Tibial nerve (tissue), 4 donors: Measurements from ENCODE around the gene ARHGAP44. TPM values are rescaled to one million over a fixed set of nuclear protein-coding genes. Genes with fewer than 3 reads are reported as not detected.

Experiments
- DNase-seq, 2 donors: peaks; one replicate each; pipeline ENCODE4 v3.0.0-alpha.2; 2019; ENCODE audit warnings: low spot score in 2 of 2
- H3K27ac ChIP-seq, 4 donors: fragments of 200-600 bp; sonication (generic) in 3 of 4; one replicate each; pipeline ENCODE4 v1.5.1; 2017 to 2019; ENCODE audit warnings: mild to moderate bottlenecking in 1 of 4
- H3K27me3 ChIP-seq, 2 donors: fragments of 200-600 bp; sonication (generic) in 1 of 2; one replicate each; pipeline versions ENCODE4 v1.5.1 to v1.6.0; 2017 to 2019
- H3K36me3 ChIP-seq, 3 donors: fragments of 200-600 bp; sonication (generic); one replicate each; pipeline ENCODE4 v1.5.1; 2018 to 2019
- H3K4me1 ChIP-seq, 4 donors: fragments of 200-600 bp; sonication (generic) in 3 of 4; one replicate each; pipeline ENCODE4 v1.5.1; 2017 to 2019
- H3K4me3 ChIP-seq, 4 donors: fragments of 200-600 bp; sonication (generic) in 3 of 4; one replicate each; pipeline ENCODE4 v1.5.1; 2017 to 2019; ENCODE audit warnings: mild to moderate bottlenecking in 1 of 4, moderate library complexity in 1 of 4
- H3K9me3 ChIP-seq, 4 donors: fragments of 200-600 bp; sonication (generic) in 3 of 4; one replicate each; pipeline ENCODE4 v1.5.1; 2017 to 2019
- EP300 ChIP-seq, 2 donors: sonication (generic); formaldehyde crosslinking; IDR thresholded peaks; one replicate each; pipeline ENCODE4 v1.6.1; 2017; ENCODE audit warnings: antibody characterized with exemption in 2 of 2, mild to moderate bottlenecking in 1 of 2
- POLR2A ChIP-seq, 2 donors: fragments of 450-650 bp; IDR thresholded peaks; one replicate each; pipeline ENCODE4 v1.6.1; 2017; ENCODE audit warnings: antibody characterized with exemption in 2 of 2, mild to moderate bottlenecking in 2 of 2, moderate library complexity in 2 of 2
- WGBS, 2 donors: methylation state at CpG; one replicate each; pipeline ENCODE4 v1.1.5; 2018; 5-methylcytosine and 5-hydroxymethylcytosine counted together
- total RNA-seq, 4 donors: library from RNA; depleted of rRNA; stranded (reverse); fragments of >200 nt; gene quantifications; one replicate each; pipeline ENCODE4 v1.1.0, GENCODE V29; 2016
- TF ChIP-seq, protein P1 (sequence below), 5 experiments: fragments of 200-600 bp in 3 of 5; fragments of 450-650 bp in 2 of 5; sonication (generic) in 3 of 5; IDR thresholded peaks; one replicate each; pipeline ENCODE4 v1.5.1; 2016 to 2019; ENCODE audit warnings: antibody characterized with exemption in 5 of 5, mild to moderate bottlenecking in 3 of 5, moderate library complexity in 2 of 5

ARHGAP44 gene
- total RNA-seq, 4 donors from 2014 or later: 1.6 to 4.6 (median 2.7) TPM

DNA sequence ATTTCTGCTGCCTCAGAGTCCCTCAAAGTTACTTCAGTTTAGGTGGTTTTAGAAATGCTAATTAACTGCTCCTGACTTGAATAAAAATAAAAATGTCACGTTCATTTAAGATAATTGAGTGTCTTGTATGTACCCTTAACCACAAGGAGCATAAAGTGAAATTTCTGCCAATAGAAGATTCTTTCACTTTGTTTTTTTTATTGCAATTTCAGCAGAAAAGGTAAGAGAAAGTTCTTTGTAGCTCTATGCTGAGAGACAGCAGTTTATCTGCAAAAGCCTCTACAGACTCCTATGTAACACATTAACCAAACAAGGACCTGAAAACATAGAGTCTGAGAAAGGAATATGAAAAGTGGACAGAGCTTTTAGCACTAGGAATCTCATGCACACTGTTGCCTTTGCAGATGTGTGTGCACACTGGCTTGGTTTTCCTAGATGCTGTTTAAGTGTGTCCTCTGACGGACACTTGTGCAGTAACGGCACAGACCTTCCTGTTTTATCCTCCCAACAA lies 11.6 kb downstream of the ARHGAP44 start:
- Histone ChIP-seq H3K4me1 (no peaks in the 10 kb centered on the region), H3K27ac (no peak overlapping the region), H3K4me3 (no peak overlapping the region), H3K36me3 (no peaks in the 10 kb centered on the region), H3K9me3 (peaks cover 0 to 9% (median 1%) of the 10 kb centered on the region in 4 donors), H3K27me3 (no peaks in the 10 kb centered on the region)
- WGBS, 2 donors: 66% methylated on average over 3 of the region's 3 CpGs
- DNase-seq: no peak
- TF ChIP-seq, protein P1, sequence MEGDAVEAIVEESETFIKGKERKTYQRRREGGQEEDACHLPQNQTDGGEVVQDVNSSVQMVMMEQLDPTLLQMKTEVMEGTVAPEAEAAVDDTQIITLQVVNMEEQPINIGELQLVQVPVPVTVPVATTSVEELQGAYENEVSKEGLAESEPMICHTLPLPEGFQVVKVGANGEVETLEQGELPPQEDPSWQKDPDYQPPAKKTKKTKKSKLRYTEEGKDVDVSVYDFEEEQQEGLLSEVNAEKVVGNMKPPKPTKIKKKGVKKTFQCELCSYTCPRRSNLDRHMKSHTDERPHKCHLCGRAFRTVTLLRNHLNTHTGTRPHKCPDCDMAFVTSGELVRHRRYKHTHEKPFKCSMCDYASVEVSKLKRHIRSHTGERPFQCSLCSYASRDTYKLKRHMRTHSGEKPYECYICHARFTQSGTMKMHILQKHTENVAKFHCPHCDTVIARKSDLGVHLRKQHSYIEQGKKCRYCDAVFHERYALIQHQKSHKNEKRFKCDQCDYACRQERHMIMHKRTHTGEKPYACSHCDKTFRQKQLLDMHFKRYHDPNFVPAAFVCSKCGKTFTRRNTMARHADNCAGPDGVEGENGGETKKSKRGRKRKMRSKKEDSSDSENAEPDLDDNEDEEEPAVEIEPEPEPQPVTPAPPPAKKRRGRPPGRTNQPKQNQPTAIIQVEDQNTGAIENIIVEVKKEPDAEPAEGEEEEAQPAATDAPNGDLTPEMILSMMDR (IDR thresholded peaks at IDR 0.05): no peak
- TF ChIP-seq POLR2A (IDR thresholded peaks at IDR 0.05) (no peak), EP300 (IDR thresholded peaks at IDR 0.05) (no peak)

DNA sequence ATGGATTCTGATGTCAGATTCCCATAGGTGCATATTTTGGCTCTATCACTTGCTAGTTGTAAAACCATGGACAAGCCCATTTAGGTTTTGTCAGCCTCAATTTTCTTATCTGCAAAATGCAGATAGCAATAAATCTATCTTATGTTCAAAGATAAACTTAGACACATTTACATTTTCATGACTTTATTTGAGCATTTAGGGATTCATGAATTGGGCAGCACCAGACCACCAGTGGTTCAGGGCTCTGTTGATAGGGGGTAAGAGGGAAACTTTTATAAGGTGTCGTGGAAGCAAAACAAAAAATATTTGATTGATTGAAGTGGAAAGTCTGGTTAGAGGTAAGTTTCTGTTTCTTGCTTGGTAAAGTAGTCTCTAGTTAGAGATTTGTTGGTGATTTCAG lies 17.3 kb downstream of the ARHGAP44 start:
- Histone ChIP-seq H3K9me3 (peaks cover 0 to 20% (median 0%) of the 10 kb centered on the region in 4 donors), H3K4me3 (no peak overlapping the region), H3K4me1 (no peaks in the 10 kb centered on the region), H3K36me3 (no peaks in the 10 kb centered on the region), H3K27me3 (no peaks in the 10 kb centered on the region), H3K27ac (no peak overlapping the region)
- WGBS, 2 donors: 89 to 96% methylated on average over 1 of the region's 1 CpG
- TF ChIP-seq EP300 (IDR thresholded peaks at IDR 0.05): no peak
- TF ChIP-seq, protein P1 (IDR thresholded peaks at IDR 0.05): no peak
- TF ChIP-seq POLR2A (IDR thresholded peaks at IDR 0.05): no peak
- no peak for DNase-seq

DNA sequence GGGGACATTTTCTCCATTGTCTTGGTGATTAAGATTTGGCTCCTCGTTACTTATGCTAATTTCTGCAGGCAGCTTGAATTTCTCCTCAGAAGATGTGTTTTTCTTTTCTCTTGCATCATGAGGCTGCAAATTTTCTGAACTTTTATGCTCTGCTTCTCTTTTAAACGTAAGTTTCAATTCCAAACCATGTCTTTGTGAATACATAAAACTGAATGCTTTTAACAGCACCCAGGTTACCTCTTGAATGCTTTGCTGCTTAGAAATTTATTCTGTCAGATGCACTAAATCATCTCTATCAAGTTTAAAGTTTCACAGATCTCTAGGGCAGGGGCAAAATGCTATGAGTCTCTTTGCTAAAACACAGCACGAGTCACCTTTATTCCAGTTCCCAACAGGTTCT lies 19.4 kb downstream of the ARHGAP44 start:
- H3K9me3 ChIP-seq: peaks cover 0 to 23% (median 0%) of the 10 kb centered on the region in 4 donors
- H3K36me3 ChIP-seq: no peaks in the 10 kb centered on the region
- H3K27ac ChIP-seq: no peak overlapping the region
- no peaks in the 10 kb centered on the region for H3K4me1 ChIP-seq
- 85 to 89% methylated on average over 3 of the region's 3 CpGs for WGBS, 2 donors
- no peak for TF ChIP-seq POLR2A (IDR thresholded peaks at IDR 0.05)
- no peak for TF ChIP-seq EP300 (IDR thresholded peaks at IDR 0.05)
- TF ChIP-seq, protein P1 (IDR thresholded peaks at IDR 0.05): no peak
- no peak for DNase-seq
- no peak overlapping the region for H3K4me3 ChIP-seq
- H3K27me3 ChIP-seq: no peaks in the 10 kb centered on the region

DNA sequence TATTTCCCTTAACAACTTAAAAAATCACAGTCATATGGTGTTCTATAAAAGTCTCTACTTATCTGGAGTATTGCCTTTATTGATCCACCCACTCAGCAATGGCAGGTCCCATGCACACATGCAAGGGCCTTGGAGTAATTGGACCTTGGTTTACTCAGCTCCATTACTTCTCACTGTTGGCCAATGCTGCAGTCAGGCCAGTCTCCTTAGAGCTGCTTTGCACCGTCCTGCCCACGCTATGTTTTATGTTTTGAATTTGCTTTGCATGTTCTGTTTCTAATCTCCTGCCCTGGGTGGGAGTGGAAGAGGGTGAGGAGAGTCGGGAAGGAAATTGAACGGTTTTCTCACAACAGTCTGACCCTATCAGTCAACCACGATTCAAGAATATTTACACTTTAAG lies 23.6 kb downstream of the ARHGAP44 start:
- DNase-seq: no peak
- TF ChIP-seq EP300 (IDR thresholded peaks at IDR 0.05): no peak
- no peak for TF ChIP-seq POLR2A (IDR thresholded peaks at IDR 0.05)
- TF ChIP-seq, protein P1 (IDR thresholded peaks at IDR 0.05): no peak
- Histone ChIP-seq H3K4me1 (no peaks in the 10 kb centered on the region), H3K9me3 (peaks cover 0 to 20% (median 0%) of the 10 kb centered on the region in 4 donors), H3K27me3 (no peaks in the 10 kb centered on the region), H3K36me3 (no peaks in the 10 kb centered on the region), H3K4me3 (no peak overlapping the region), H3K27ac (no peak overlapping the region)
- 61 to 63% methylated on average over 5 of the region's 5 CpGs for WGBS, 2 donors

DNA sequence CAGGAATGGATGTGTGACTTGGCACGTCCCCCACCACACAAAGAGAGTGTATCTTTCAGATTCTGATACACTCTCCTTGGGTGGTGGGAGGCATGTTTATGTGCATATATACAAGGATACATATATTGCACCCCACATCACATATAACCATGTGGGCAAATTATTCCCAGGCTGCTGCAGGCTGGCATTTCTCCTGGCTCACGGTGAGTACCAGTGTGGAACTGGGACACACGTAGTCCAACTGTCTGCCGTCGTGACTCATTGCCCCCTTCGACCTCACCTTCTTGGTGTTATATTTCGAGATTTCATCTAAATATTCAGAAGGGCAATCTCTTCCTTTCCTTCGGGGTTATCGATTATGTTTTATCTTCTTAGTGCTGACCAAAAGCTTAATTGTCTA lies 24.4 kb downstream of the ARHGAP44 start:
- DNase-seq: no peak
- peaks cover 0 to 20% (median 0%) of the 10 kb centered on the region in 4 donors for H3K9me3 ChIP-seq
- 86 to 87% methylated on average over 9 of the region's 9 CpGs for WGBS, 2 donors
- H3K36me3 ChIP-seq: no peaks in the 10 kb centered on the region
- H3K4me1 ChIP-seq: no peaks in the 10 kb centered on the region
- H3K27me3 ChIP-seq: no peaks in the 10 kb centered on the region
- TF ChIP-seq POLR2A (IDR thresholded peaks at IDR 0.05) (no peak), EP300 (IDR thresholded peaks at IDR 0.05) (no peak)
- TF ChIP-seq, protein P1 (IDR thresholded peaks at IDR 0.05): no peak
- no peak overlapping the region for H3K27ac ChIP-seq
- no peak overlapping the region for H3K4me3 ChIP-seq
